Astrocyte (in vitro differentiated cells and primary cell): ENCODE data around the gene WFS1. TPM values are rescaled to one million over a fixed set of nuclear protein-coding genes. Genes with fewer than 3 reads are reported as not detected.

Source experiments
- DNase-seq: peaks from one replicate; pipeline ENCODE4 v3.0.0-alpha.2; 2010; ENCODE audit warnings: low read depth
- FAIRE-seq: peaks from 2 replicates; lab custom pipeline; 2011; peaks lifted over from hg19 to GRCh38; lab: Jason Lieb, UNC
- H2AFZ ChIP-seq: 2 replicates; pipeline ENCODE4 v1.6.0; 2012; ENCODE audit warnings: low read depth, low read length, inconsistent platforms
- H3K27ac ChIP-seq: 2 replicates; pipeline ENCODE4 v1.5.1; 2011; ENCODE audit warnings: low read depth, low read length, inconsistent platforms
- H3K27me3 ChIP-seq: 2 replicates; pipeline ENCODE4 v1.6.0; 2011; ENCODE audit warnings: low read length, inconsistent platforms; ENCODE audit not compliant: insufficient read depth
- H3K36me3 ChIP-seq: 2 replicates; pipeline ENCODE4 v1.5.1; 2011; ENCODE audit warnings: low read length, inconsistent platforms; ENCODE audit not compliant: insufficient read depth
- H3K4me1 ChIP-seq: 2 replicates; pipeline ENCODE4 v1.5.1; 2011; ENCODE audit warnings: low read length, inconsistent platforms; ENCODE audit not compliant: insufficient read depth
- H3K4me2 ChIP-seq: 2 replicates; pipeline ENCODE4 v1.6.0; 2012; ENCODE audit warnings: low read length, inconsistent platforms
- H3K4me3 ChIP-seq: 2 replicates; pipeline ENCODE4 v1.5.1; 2011; ENCODE audit warnings: low read depth, mild to moderate bottlenecking, low read length, inconsistent platforms; ENCODE audit not compliant: insufficient read depth
- H3K79me2 ChIP-seq: 2 replicates; pipeline ENCODE4 v1.6.0; 2012; ENCODE audit warnings: mild to moderate bottlenecking, low read length, inconsistent platforms; ENCODE audit not compliant: insufficient read depth
- H3K9ac ChIP-seq: 2 replicates; pipeline ENCODE4 v1.6.0; 2012; ENCODE audit warnings: mild to moderate bottlenecking, low read length, inconsistent platforms
- H3K9me3 ChIP-seq: 2 replicates; pipeline ENCODE4 v1.5.1; 2012; ENCODE audit warnings: low read depth, mild to moderate bottlenecking, low read length, inconsistent platforms; ENCODE audit not compliant: insufficient read depth
- H4K20me1 ChIP-seq: 2 replicates; pipeline ENCODE4 v1.6.0; 2012; ENCODE audit warnings: low read length, inconsistent platforms; ENCODE audit not compliant: insufficient read depth
- H3K27ac Mint-ChIP-seq: one replicate; pipeline ENCODE4 v1.8.0; 2021; ENCODE audit warnings: mild to moderate bottlenecking, mixed read lengths; ENCODE audit not compliant: unreplicated experiment
- H3K27me3 Mint-ChIP-seq: one replicate; pipeline ENCODE4 v1.8.0; 2021; ENCODE audit warnings: low read depth, mixed read lengths; ENCODE audit not compliant: unreplicated experiment
- H3K36me3 Mint-ChIP-seq: one replicate; pipeline ENCODE4 v1.8.0; 2021; ENCODE audit warnings: low read depth, mixed read lengths; ENCODE audit not compliant: unreplicated experiment
- H3K4me1 Mint-ChIP-seq: one replicate; pipeline ENCODE4 v1.8.0; 2021; ENCODE audit warnings: low read depth, mixed read lengths; ENCODE audit not compliant: unreplicated experiment
- H3K4me3 Mint-ChIP-seq: one replicate; pipeline ENCODE4 v1.8.0; 2021; ENCODE audit warnings: mild to moderate bottlenecking, moderate library complexity, mixed read lengths; ENCODE audit not compliant: unreplicated experiment
- H3K9me3 Mint-ChIP-seq: one replicate; pipeline ENCODE4 v1.8.0; 2021; ENCODE audit warnings: mild to moderate bottlenecking, mixed read lengths; ENCODE audit not compliant: unreplicated experiment
- CTCF ChIP-seq: IDR thresholded peaks from 2 replicates; pipeline ENCODE4 v1.5.1; 2011; ENCODE audit warnings: low read depth, mild to moderate bottlenecking, inconsistent platforms, low read length, moderate library complexity; ENCODE audit not compliant: insufficient read depth
- EZH2 ChIP-seq: IDR thresholded peaks from 2 replicates; pipeline ENCODE4 v1.6.1; 2012; ENCODE audit warnings: mild to moderate bottlenecking, low read length, inconsistent platforms; ENCODE audit not compliant: insufficient read depth
- total RNA-seq: library from RNA; stranded (reverse); gene quantifications from 2 replicates; pipeline ENCODE4 v1.2.1, GENCODE V29; 2021

The WFS1 gene
- total RNA-seq, 1 donor from 2014 or later, result 39.0 TPM

GRCh38 chr4:6335040-6335590 lies 65.5 kb downstream of the WFS1 start:
- TF ChIP-seq CTCF (no peak), EZH2 (no peak)
- H3K27ac ChIP-seq, result no peak overlapping the region
- Mint-ChIP-seq H3K36me3 (no peaks in the 10 kb centered on the region), H3K4me1 (no peaks in the 10 kb centered on the region), H3K27ac (no peak overlapping the region), H3K9me3 (peaks cover 3% of the 10 kb centered on the region), H3K27me3 (peaks cover 40% of the 10 kb centered on the region), H3K4me3 (no peak overlapping the region)
- H3K36me3 ChIP-seq, result no peaks in the 10 kb centered on the region
- H3K4me1 ChIP-seq, result no peaks in the 10 kb centered on the region
- no peak overlapping the region for H3K9ac ChIP-seq
- DNase-seq (no peak), FAIRE-seq (no peak)
- H3K79me2 ChIP-seq, result no peaks in the 10 kb centered on the region
- H3K27me3 ChIP-seq, result peaks cover 12% of the 10 kb centered on the region
- no peaks in the 10 kb centered on the region for H4K20me1 ChIP-seq
- no peak overlapping the region for H3K4me2 ChIP-seq
- no peaks in the 10 kb centered on the region for H3K9me3 ChIP-seq
- H3K4me3 ChIP-seq, result no peak overlapping the region
- no peak overlapping the region for H2AFZ ChIP-seq

- no peaks in the 10 kb centered on the region for H4K20me1 ChIP-seq
- Mint-ChIP-seq H3K9me3 (peaks cover 3% of the 10 kb centered on the region), H3K27me3 (peaks cover 44% of the 10 kb centered on the region), H3K27ac (no peak overlapping the region), H3K4me1 (no peaks in the 10 kb centered on the region), H3K36me3 (no peaks in the 10 kb centered on the region), H3K4me3 (no peak overlapping the region)
- peaks cover 12% of the 10 kb centered on the region for H3K27me3 ChIP-seq
- no peak overlapping the region for H3K27ac ChIP-seq
- H3K9me3 ChIP-seq, result no peaks in the 10 kb centered on the region
- DNase-seq (no peak), FAIRE-seq (no peak)
- no peaks in the 10 kb centered on the region for H3K36me3 ChIP-seq
- no peak overlapping the region for H3K4me3 ChIP-seq
- H2AFZ ChIP-seq, result no peak overlapping the region
- no peak overlapping the region for H3K4me2 ChIP-seq
- H3K4me1 ChIP-seq, result no peaks in the 10 kb centered on the region
- TF ChIP-seq EZH2 (no peak), CTCF (no peak)
- no peaks in the 10 kb centered on the region for H3K79me2 ChIP-seq
- H3K9ac ChIP-seq, result no peak overlapping the region
These were observed 66.5 kb downstream of the WFS1 start for GRCh38 chr4:6336166-6336565.

- FAIRE-seq, result no peak
These were observed 67.8 kb downstream of the WFS1 start for GRCh38 chr4:6337331-6337935.

More at GRCh38 chr4:6337331-6337935, 67.8 kb downstream of the WFS1 start:
- Histone ChIP-seq H3K36me3 (no peaks in the 10 kb centered on the region), H4K20me1 (no peaks in the 10 kb centered on the region), H3K79me2 (no peaks in the 10 kb centered on the region), H3K4me3 (no peak overlapping the region), H3K27me3 (peaks cover 14% of the 10 kb centered on the region), H3K9me3 (no peaks in the 10 kb centered on the region), H3K4me2 (no peak overlapping the region), H2AFZ (no peak overlapping the region), H3K9ac (no peak overlapping the region), H3K27ac (no peak overlapping the region), H3K4me1 (no peaks in the 10 kb centered on the region)
- no peak for DNase-seq
- Mint-ChIP-seq H3K27ac (no peak overlapping the region), H3K4me1 (no peaks in the 10 kb centered on the region), H3K27me3 (peaks cover 48% of the 10 kb centered on the region), H3K9me3 (peaks cover 3% of the 10 kb centered on the region), H3K36me3 (no peaks in the 10 kb centered on the region), H3K4me3 (no peak overlapping the region)
- TF ChIP-seq EZH2, result no peak
- TF ChIP-seq CTCF, result no peak
